Subcutaneous adipose tissue (tissue), 4 donors: ENCODE data around the gene CLIC6. TPM values are rescaled to one million over a fixed set of nuclear protein-coding genes. Genes with fewer than 3 reads are reported as not detected.

ENCODE experiments used
- CTCF ChIP-seq: fragments of 450-650 bp; IDR thresholded peaks from one replicate; pipeline ENCODE4 v1.5.1; 2016; ENCODE audit warnings: low read depth, mild to moderate bottlenecking, control low read depth, antibody characterized with exemption, moderate library complexity
- total RNA-seq, 4 donors: library from RNA; depleted of rRNA; stranded (reverse); fragments of >200 nt; gene quantifications; one replicate each; pipeline ENCODE4 v1.1.0, GENCODE V29; 2016

Gene CLIC6
- total RNA-seq, 4 donors from 2014 or later: 10.4 to 37.7 (median 20.3) TPM

- TF ChIP-seq CTCF: no peak
Observed at GRCh38 chr21:34653522-34653921, 15.3 kb upstream of the CLIC6 start.

GRCh38 chr21:34661848-34662247, 6.9 kb upstream of the CLIC6 start:
- no peak for TF ChIP-seq CTCF

- no peak for TF ChIP-seq CTCF
Observed at GRCh38 chr21:34667761-34668160, 1.0 kb upstream of the CLIC6 start.

DNA sequence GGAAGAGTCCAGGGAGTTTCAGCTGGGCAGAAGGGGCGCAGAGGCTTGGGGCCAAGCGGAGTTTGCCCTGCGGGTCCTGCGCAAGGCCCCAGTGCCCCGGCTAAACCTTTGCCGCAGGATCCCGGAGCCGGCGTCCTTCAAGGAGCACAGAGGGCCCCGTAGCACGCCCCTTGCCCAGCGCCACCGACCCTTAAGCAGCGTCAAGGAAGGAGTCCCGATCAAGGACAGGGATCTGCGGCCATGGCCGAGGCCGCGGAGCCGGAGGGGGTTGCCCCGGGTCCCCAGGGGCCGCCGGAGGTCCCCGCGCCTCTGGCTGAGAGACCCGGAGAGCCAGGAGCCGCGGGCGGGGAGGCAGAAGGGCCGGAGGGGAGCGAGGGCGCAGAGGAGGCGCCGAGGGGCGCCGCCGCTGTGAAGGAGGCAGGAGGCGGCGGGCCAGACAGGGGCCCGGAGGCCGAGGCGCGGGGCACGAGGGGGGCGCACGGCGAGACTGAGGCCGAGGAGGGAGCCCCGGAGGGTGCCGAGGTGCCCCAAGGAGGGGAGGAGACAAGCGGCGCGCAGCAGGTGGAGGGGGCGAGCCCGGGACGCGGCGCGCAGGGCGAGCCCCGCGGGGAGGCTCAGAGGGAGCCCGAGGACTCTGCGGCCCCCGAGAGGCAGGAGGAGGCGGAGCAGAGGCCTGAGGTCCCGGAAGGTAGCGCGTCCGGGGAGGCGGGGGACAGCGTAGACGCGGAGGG, 520 bp downstream of the CLIC6 start:
- TF ChIP-seq CTCF: no peak

GRCh38 chr21:34670220-34670961, 1.6 kb downstream of the CLIC6 start:
- TF ChIP-seq CTCF: no peak

DNA sequence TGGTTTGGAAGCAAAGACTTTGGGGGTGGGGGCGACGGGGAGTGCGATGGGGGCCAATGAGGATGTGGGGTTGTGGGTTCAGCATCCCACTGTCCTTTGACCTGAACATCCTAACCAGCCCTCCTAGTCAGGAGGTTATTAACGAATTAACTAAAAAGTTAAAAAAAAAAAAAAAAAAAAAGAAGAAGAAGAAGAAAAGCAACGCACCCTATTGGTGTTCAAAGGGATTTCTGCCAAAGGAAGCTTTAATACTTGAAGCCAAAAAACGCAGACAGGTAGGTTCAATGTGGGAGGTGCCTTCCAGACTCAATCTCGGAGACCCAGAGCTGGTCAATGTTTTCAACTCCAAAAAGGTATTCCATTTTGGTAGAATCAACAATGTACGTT, 2.2 kb downstream of the CLIC6 start:
- no peak for TF ChIP-seq CTCF

DNA sequence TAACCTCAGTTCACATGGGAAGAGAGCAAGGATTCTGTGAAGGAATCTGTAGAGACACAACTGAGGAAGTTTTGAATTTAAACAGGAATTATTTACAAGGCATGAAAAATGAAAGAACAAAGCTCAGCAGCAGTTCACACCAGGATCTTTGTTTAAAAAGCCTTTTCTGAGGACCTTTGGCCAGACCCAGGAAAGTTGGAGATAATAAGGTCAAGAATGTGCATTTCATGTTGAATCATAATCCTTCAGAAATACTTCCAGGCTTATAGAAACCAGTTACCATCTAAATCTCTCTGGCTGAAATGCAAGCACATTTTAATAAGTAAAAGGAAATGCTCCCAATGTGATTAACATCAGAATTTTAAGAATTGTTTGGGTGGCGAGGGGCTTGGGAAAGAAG, 2.7 kb downstream of the CLIC6 start:
- TF ChIP-seq CTCF: no peak
